Caco-2 (cell line): ENCODE data around the gene CDKN3. TPM values are rescaled to one million over a fixed set of nuclear protein-coding genes. Genes with fewer than 3 reads are reported as not detected.

Experiments used
- BruUV-seq: library from RNA; stranded (reverse); fragments of 400-500 nt; replicated peaks from 2 replicates; lab custom pipeline; 2021; lab: Mats Ljungman, UMichigan
- CTCF ChIA-PET: fragments of 300-600 bp; sonication (Branson Sonifier 250); formaldehyde crosslinking; loops from one replicate; lab custom pipeline; 2022; ENCODE audit warnings: antibody characterized with exemption; lab: Charles Lee
- POLR2A ChIA-PET: fragments of 300-600 bp; sonication (Branson Sonifier 250); formaldehyde crosslinking; loops from one replicate; lab custom pipeline; 2022; ENCODE audit warnings: antibody characterized with exemption; lab: Charles Lee
- DNase-seq, 2 experiments: peaks; one replicate each; pipeline versions ENCODE4 v3.0.0 to v3.0.0-alpha.2; 2020 to 2022
- H3K27me3 ChIP-seq: replicated peaks from 2 replicates; pipeline ENCODE4 v1.6.0; 2011; ENCODE audit warnings: low read length; ENCODE audit not compliant: control insufficient read depth, insufficient read depth
- H3K36me3 ChIP-seq: 2 replicates; pipeline ENCODE4 v1.5.1; 2011; ENCODE audit warnings: low read length; ENCODE audit not compliant: control insufficient read depth, insufficient read depth
- H3K4me1 ChIP-seq: fragments of 250-450 bp; sonication (Bioruptor Pico); 2 replicates; pipeline ENCODE4 v1.5.1; 2020; ENCODE audit warnings: mild to moderate bottlenecking
- H3K4me3 ChIP-seq: 2 replicates; pipeline ENCODE4 v1.5.1; 2011; ENCODE audit warnings: low read depth, mild to moderate bottlenecking, control low read depth, low read length
- H3K9me3 ChIP-seq: fragments of 250-450 bp; sonication (Bioruptor Pico); 2 replicates; pipeline ENCODE4 v1.5.1; 2020; ENCODE audit warnings: mild to moderate bottlenecking, moderate library complexity
- H3K27ac Mint-ChIP-seq: one replicate; pipeline ENCODE4 v1.8.0; 2022; ENCODE audit warnings: mixed read lengths; ENCODE audit not compliant: unreplicated experiment
- H3K27me3 Mint-ChIP-seq: one replicate; pipeline ENCODE4 v1.8.0; 2022; ENCODE audit warnings: mixed read lengths; ENCODE audit not compliant: insufficient read depth, unreplicated experiment
- H3K36me3 Mint-ChIP-seq: one replicate; pipeline ENCODE4 v1.8.0; 2022; ENCODE audit warnings: mild to moderate bottlenecking, mixed read lengths; ENCODE audit not compliant: insufficient read depth, unreplicated experiment
- H3K4me1 Mint-ChIP-seq: one replicate; pipeline ENCODE4 v1.8.0; 2022; ENCODE audit warnings: low read depth, mixed read lengths; ENCODE audit not compliant: unreplicated experiment
- H3K4me3 Mint-ChIP-seq: one replicate; pipeline ENCODE4 v1.8.0; 2022; ENCODE audit warnings: mild to moderate bottlenecking, moderate library complexity, mixed read lengths; ENCODE audit not compliant: unreplicated experiment
- H3K9me3 Mint-ChIP-seq: one replicate; pipeline ENCODE4 v1.8.0; 2022; ENCODE audit warnings: mixed read lengths; ENCODE audit not compliant: unreplicated experiment
- intact Hi-C: fragments of 100-400 bp; cut with micrococcal nuclease; formaldehyde crosslinking; loops from one replicate; pipeline ENCODE4 v1.10.0; 2022; ENCODE audit not compliant: unreplicated experiment
- total RNA-seq: library from RNA; stranded (reverse); gene quantifications from 2 replicates; pipeline ENCODE4 v1.2.3, GENCODE V29; 2022
- TF ChIP-seq, protein P1 (sequence below), 2 experiments: fragments of 200-600 bp in 1 of 2; IDR thresholded peaks; 1 replicate in 1 of 2; 2 replicates in 1 of 2; pipeline versions ENCODE4 v1.5.1 to v1.8.0; 2011 to 2022; ENCODE audit warnings: antibody characterized with exemption in 1 of 2, control low read depth in 1 of 2, inconsistent platforms in 1 of 2, low read depth in 1 of 2, low read length in 1 of 2, mild to moderate bottlenecking in 1 of 2, moderate library complexity in 1 of 2; ENCODE audit not compliant: insufficient read depth in 1 of 2, severe bottlenecking in 1 of 2, unreplicated experiment in 1 of 2

CDKN3 gene
- total RNA-seq, 1 experiment from 2014 or later = 83.0 TPM

DNA sequence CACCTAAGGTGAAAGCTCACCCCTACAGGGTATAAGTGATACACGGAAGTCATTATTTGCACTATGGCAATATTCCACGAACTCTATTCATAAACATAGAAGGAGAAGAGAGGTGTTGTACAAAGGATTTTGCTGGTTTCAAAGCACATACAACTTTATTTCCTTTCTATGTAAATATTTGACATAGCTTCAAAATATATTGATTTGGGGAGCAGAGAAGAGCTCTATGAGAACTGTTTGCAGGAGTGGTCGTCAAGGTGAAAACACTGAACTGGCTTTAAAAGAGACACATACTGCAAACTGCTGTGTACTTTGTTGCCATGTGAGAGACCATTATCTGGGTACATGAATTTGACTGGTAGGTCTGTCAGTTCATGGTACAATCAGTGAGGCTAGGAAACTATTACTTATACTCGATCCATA, 27.7 kb downstream of the CDKN3 start:
- H3K36me3 Mint-ChIP-seq = peaks cover 32% of the 10 kb centered on the region
- H3K27me3 ChIP-seq = no peaks in the 10 kb centered on the region
- ChIA-PET POLR2A (no interaction called here), CTCF (interaction anchor here (1.2 kb wide), 1 partner anchor 58 kb away, joined by 7 read pairs; no protein-coding TSS in a partner anchor)
- peaks cover 9% of the 10 kb centered on the region for H3K4me1 Mint-ChIP-seq
- H3K36me3 ChIP-seq = no peaks in the 10 kb centered on the region
- no peak for DNase-seq
- TF ChIP-seq, protein P1, sequence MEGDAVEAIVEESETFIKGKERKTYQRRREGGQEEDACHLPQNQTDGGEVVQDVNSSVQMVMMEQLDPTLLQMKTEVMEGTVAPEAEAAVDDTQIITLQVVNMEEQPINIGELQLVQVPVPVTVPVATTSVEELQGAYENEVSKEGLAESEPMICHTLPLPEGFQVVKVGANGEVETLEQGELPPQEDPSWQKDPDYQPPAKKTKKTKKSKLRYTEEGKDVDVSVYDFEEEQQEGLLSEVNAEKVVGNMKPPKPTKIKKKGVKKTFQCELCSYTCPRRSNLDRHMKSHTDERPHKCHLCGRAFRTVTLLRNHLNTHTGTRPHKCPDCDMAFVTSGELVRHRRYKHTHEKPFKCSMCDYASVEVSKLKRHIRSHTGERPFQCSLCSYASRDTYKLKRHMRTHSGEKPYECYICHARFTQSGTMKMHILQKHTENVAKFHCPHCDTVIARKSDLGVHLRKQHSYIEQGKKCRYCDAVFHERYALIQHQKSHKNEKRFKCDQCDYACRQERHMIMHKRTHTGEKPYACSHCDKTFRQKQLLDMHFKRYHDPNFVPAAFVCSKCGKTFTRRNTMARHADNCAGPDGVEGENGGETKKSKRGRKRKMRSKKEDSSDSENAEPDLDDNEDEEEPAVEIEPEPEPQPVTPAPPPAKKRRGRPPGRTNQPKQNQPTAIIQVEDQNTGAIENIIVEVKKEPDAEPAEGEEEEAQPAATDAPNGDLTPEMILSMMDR (IDR thresholded peaks at IDR 0.05; ENCODE audit: insufficient read depth in 1 of 2, low read depth in 1 of 2, low read length in 1 of 2, severe bottlenecking in 1 of 2, unreplicated experiment in 1 of 2) = no peak
- intact Hi-C loops = no loop called here
- no peaks in the 10 kb centered on the region for H3K9me3 ChIP-seq
- no TSS peak for BruUV-seq
- no peak overlapping the region for H3K27ac Mint-ChIP-seq
- no peaks in the 10 kb centered on the region for H3K9me3 Mint-ChIP-seq
- H3K27me3 Mint-ChIP-seq = no peaks in the 10 kb centered on the region
- no peak overlapping the region for H3K4me3 ChIP-seq
- no peak overlapping the region for H3K4me3 Mint-ChIP-seq
- H3K4me1 ChIP-seq = no peaks in the 10 kb centered on the region

DNA sequence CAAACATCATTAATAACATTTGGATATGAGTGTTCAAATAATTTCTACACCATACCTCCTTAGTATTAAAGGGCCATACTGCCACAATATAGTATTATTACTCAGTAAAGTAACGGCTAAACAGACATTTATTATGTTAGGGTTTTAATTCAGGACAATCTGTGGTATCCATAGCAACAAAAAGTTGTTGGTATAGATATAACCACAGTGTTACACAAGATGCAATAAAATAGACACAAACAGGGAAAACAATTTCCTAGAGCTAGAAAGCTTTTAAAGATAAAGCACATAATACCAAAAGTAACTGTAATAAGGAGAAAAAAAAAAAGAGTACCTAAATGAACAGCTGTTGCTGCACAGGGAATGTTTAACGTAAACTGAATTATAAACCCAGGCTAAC, 28.3 kb downstream of the CDKN3 start:
- intact Hi-C loops = no loop called here
- H3K36me3 Mint-ChIP-seq = peaks cover 34% of the 10 kb centered on the region
- TF ChIP-seq, protein P1 (IDR thresholded peaks at IDR 0.05; ENCODE audit: insufficient read depth in 1 of 2, low read depth in 1 of 2, low read length in 1 of 2, severe bottlenecking in 1 of 2, unreplicated experiment in 1 of 2) = no peak
- POLR2A ChIA-PET = no interaction called here
- CTCF ChIA-PET = interaction anchor here (1.2 kb wide), 1 partner anchor 58 kb away, joined by 7 read pairs; no protein-coding TSS in a partner anchor
- Histone ChIP-seq H3K36me3 (peaks cover 1% of the 10 kb centered on the region), H3K4me3 (no peak overlapping the region), H3K27me3 (no peaks in the 10 kb centered on the region), H3K4me1 (no peaks in the 10 kb centered on the region), H3K9me3 (no peaks in the 10 kb centered on the region)
- DNase-seq = no peak
- no peaks in the 10 kb centered on the region for H3K27me3 Mint-ChIP-seq
- peaks cover 9% of the 10 kb centered on the region for H3K4me1 Mint-ChIP-seq
- no peaks in the 10 kb centered on the region for H3K9me3 Mint-ChIP-seq
- H3K27ac Mint-ChIP-seq = no peak overlapping the region
- no TSS peak for BruUV-seq
- H3K4me3 Mint-ChIP-seq = no peak overlapping the region

DNA sequence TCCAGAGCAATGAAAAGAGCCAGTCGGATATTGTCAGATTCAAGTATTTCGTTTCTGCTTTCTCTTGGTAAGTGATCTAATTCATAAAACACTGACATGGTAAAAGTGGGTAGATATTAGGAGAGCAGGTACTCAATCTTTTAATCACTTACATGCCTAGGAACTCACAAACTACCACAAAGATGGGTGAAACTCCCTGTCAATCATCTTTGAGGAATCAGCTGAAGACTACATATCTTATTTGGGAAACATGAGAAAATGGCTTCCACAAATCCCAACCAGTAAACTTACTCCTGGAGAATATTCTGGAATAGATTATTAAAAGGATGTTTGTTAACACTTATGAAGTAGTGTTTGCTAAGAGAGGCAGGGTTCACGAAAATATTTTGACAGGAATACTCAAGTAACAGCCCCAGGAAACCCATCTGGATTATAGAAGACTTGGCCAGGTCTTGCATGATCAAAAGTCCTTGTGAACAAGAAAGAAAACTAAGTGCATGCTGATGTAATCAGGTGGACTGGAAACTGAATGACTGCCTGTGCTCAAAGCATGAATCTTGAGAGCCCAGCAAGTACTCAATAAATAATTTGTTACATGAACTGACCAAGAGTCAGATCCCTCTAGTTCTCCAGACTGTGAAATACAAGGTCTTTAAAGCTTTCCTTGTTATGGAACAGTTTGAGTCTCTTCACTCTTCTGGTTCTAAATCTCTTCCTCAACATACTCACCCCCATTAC, 28.9 kb downstream of the CDKN3 start:
- Mint-ChIP-seq H3K9me3 (no peaks in the 10 kb centered on the region), H3K4me1 (peaks cover 3% of the 10 kb centered on the region), H3K36me3 (peaks cover 34% of the 10 kb centered on the region), H3K4me3 (no peak overlapping the region), H3K27ac (no peak overlapping the region), H3K27me3 (no peaks in the 10 kb centered on the region)
- Histone ChIP-seq H3K27me3 (no peaks in the 10 kb centered on the region), H3K9me3 (no peaks in the 10 kb centered on the region), H3K4me3 (no peak overlapping the region), H3K36me3 (peaks cover 1% of the 10 kb centered on the region), H3K4me1 (no peaks in the 10 kb centered on the region)
- intact Hi-C loops = no loop called here
- POLR2A ChIA-PET = no interaction called here
- no peak for DNase-seq
- TF ChIP-seq, protein P1 (IDR thresholded peaks at IDR 0.05; ENCODE audit: insufficient read depth in 1 of 2, low read depth in 1 of 2, low read length in 1 of 2, severe bottlenecking in 1 of 2, unreplicated experiment in 1 of 2) = no peak
- BruUV-seq = no TSS peak
- CTCF ChIA-PET = no interaction called here
